ENCODE results near the gene LMNTD2.

Gene LMNTD2

DNA sequence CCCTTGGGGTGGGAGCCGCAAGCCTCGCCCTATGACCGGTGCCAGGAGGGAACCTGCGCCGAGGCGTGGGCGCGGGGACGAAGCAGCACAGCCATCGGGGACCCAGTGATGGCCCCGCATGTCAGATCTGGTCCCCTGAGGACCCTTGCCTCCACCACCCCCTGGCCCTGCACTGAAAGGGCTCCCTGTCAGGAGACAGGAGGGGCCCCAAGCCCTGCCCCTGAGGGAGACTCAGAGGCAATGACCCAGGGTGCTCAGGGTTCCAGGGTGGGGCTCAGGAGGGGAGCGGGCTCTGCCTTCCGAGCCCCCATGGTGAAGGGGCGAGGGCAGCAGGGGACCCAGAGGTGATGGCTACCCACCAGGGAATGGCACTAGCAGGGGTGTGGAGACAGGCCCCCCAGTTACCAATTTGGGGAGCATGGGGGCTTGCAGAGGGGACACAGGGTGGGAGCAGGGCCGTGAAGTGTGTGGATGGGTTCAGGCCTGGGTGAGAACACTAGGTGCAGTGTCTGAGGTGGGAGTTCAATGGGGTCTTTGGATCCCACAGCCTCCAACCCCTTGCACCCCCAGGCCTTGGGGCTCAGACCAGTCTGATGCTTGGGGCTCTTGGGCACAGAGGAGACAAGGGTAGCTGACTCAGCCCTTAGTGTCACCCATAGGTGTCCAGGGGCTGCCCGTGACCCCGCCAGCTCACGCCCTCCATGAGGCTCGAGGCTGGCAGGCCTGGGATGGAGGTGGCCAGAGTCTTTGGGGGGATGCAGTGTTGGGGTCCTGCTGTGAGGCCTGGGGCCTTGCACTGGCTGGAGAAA, 22.7 kb downstream of the LMNTD2 start:
- H2AK5ac ChIP-seq (ENCODE audit: low read depth, low read length) = peak overlapping the region; percentile 99
- H2BK120ac ChIP-seq (ENCODE audit: low read depth, low read length) = peak overlapping the region; percentile 87
- peaks cover 0 to 2% of the 10 kb centered on the region in 2 donors for H3K9me3 ChIP-seq (replicated peaks in 1 of 2; ENCODE audit: control insufficient read depth in 2 of 2, insufficient read depth in 1 of 2, low read depth in 1 of 2, low read length in 2 of 2)
- peak overlapping the region; percentile 58 for H2BK12ac ChIP-seq (ENCODE audit: low read length)
- H3K23ac ChIP-seq (ENCODE audit: low read depth, low read length, poor library complexity) = peak overlapping the region; percentile 91
- peak overlapping the region; percentile 98 for H3K18ac ChIP-seq (ENCODE audit: low read length)
- peaks cover 0 to 27% (median 4%) of the 10 kb centered on the region in 3 experiments for H3K27me3 ChIP-seq (ENCODE audit: control insufficient read depth in 3 of 3, insufficient read depth in 3 of 3, low read depth in 1 of 3, low read length in 3 of 3)
- peak overlapping the region; percentile 88 for H3K9ac ChIP-seq (ENCODE audit: low read depth, low read length, poor library complexity)
- no peak overlapping the region for H4K91ac ChIP-seq (ENCODE audit: low read depth, low read length, poor library complexity)
- peak overlapping the region; percentile 3 for H4K8ac ChIP-seq (ENCODE audit: low read depth, low read length)
- H3K4me3 ChIP-seq (ENCODE audit: low read length in 2 of 2) = peak overlapping the region; percentile 20 to 77
- peak overlapping the region; percentile 86 for H3K4me2 ChIP-seq (ENCODE audit: insufficient read depth, low read length, poor library complexity, severe bottlenecking)
- peaks cover 12% of the 10 kb centered on the region for H3K79me1 ChIP-seq (ENCODE audit: low read depth, low read length)
- peak overlapping the region; percentile 89 for H3K14ac ChIP-seq (ENCODE audit: low read length)
- H2BK15ac ChIP-seq (ENCODE audit: low read length) = peak overlapping the region; percentile 100
- H3K27ac ChIP-seq (replicated peaks; ENCODE audit: low read length) = no peak overlapping the region
- peaks cover 9 to 11% of the 10 kb centered on the region in 2 donors for H3K36me3 ChIP-seq (replicated peaks in 1 of 2; ENCODE audit: control insufficient read depth in 2 of 2, insufficient read depth in 2 of 2, low read length in 2 of 2)
- peak overlapping the region; percentile 85 for H2AFZ ChIP-seq (ENCODE audit: low read length)
- H3K4ac ChIP-seq (ENCODE audit: low read length) = peak overlapping the region; percentile 98
- DNase-seq (ENCODE audit: low spot score) = no peak
- H2BK5ac ChIP-seq (ENCODE audit: low read length) = peak overlapping the region; percentile 44
- H3K4me1 ChIP-seq (ENCODE audit: control insufficient read depth in 2 of 2, insufficient read depth in 1 of 2, low read depth in 1 of 2, low read length in 2 of 2) = peaks cover 18 to 24% of the 10 kb centered on the region in 2 donors
- no CpG with 5 or more reads among the region's 19 CpGs for WGBS, 2 donors (ENCODE audit: extremely low coverage in 2 of 2, insufficient read length in 2 of 2, insufficient replicate concordance in 1 of 2)

DNA sequence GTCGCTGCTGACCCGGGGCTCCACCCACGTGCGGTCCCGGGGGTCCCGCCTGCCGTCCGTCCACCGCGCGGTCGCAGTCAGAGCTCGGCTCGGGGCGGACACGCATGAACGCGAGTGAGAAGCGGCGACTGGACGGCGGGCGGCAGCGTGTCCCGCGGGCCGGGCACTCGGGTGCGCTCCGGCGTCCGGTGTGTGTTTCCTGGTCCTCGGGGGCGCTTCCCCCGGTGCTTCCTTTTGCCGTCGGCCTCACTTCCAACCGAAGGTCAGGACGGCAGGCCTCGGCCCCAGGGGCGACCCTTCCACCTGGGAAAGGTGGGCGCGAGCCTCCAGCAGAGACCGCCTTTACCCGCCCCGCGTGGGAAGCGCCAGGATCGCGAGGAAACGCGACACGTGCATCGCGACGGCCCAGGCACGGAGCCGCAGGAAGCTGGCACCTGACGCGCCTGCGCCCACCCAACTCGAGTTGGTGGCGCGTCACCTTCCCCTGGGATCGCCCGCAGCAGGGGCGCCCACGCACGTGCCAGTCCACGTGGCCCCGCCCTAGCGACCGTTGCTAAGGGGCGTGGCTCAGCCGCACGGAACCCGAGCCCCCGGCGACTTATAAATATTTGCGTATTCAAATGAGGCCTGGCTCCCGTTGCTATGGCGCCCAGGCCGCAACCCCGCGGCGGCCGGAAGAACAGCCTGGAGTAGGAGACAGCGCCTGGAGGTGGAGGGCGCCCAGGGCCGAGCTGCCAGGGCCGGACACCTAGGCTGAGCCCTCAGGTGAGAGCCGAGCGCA, 23.5 kb downstream of the LMNTD2 start, which contains the start of gene LRRC56:
Gene LRRC56 (plus strand): TSS at position 687 of the 781 bp plus-strand sequence. CDS start 3,158 bp downstream, outside the sequence.
- peak within 1 kb of the TSS; percentile 100 for H2BK15ac ChIP-seq (ENCODE audit: low read length)

DNA sequence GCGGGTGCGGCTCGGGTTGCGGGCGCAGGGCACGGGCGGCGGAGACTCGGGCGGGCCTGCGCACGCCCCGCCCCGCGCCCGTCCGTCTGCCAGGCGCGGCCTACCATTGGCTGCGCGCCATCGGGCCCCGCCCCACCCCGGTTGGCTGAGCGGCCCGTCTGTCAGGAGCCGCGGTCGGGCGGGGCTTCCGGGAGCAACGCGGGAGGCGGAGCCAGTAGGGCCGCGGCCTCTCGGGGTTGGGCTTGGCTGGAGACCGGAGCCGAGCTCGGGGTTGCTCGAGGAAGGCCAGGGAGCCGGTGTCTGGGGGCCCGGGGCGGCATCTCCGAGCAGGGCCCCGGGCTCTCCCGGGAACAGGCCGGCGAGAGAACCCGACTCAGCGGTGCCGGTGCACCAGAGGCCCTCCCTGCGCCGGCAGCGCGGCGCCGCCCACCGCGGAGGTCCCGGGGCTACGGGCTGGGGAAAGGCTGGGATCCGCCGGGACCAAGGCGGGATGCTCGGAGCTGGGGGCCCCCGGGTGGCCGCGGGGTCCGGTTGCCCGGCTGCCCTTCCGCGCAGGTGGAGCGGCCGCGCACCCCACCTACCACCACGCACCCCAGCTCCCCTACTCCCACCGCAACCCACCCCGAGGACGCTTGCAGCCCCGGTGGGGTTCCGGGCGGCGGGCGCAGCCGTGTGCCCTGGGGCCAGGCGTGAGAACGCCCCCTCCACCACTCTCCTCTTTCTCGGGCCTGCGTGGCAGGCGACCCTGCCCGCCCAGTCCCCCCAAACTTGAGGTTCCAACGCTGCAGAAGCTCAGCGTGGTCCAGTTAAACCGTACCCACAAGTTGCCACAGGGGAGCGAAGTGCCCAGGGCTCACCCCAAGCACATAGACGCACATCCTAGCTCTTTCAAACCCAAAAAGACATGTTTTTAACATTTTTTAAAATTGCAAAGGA, 24.8 kb downstream of the LMNTD2 start, which contains the start of gene HRAS:
Gene HRAS (minus strand): TSS at position 58 of the 936 bp plus-strand sequence.
- Histone ChIP-seq H2BK5ac (ENCODE audit: low read length) (peak within 1 kb of the TSS; percentile 9), H3K14ac (ENCODE audit: low read length) (peak within 1 kb of the TSS; percentile 94), H2BK15ac (ENCODE audit: low read length) (peak within 1 kb of the TSS; percentile 75), H3K9ac (ENCODE audit: low read depth, low read length, poor library complexity) (peak within 1 kb of the TSS; percentile 91), H3K4me2 (ENCODE audit: insufficient read depth, low read length, poor library complexity, severe bottlenecking) (peak within 1 kb of the TSS; percentile 96), H3K27me3 (ENCODE audit: control insufficient read depth in 3 of 3, insufficient read depth in 3 of 3, low read depth in 1 of 3, low read length in 3 of 3) (peaks cover 0 to 27% (median 4%) of the 10 kb centered on the region in 3 experiments), H4K8ac (ENCODE audit: low read depth, low read length) (no peak within 1 kb of the TSS), H3K23ac (ENCODE audit: low read depth, low read length, poor library complexity) (peak within 1 kb of the TSS; percentile 80), H3K27ac (replicated peaks; ENCODE audit: low read length) (peak within 1 kb of the TSS; percentile 81), H3K4me3 (ENCODE audit: low read length in 2 of 2) (peak within 1 kb of the TSS; percentile 76 to 95), H2AFZ (ENCODE audit: low read length) (peak within 1 kb of the TSS; percentile 98), H3K79me1 (ENCODE audit: low read depth, low read length) (peaks cover 12% of the 10 kb centered on the region), H2BK120ac (ENCODE audit: low read depth, low read length) (no peak within 1 kb of the TSS), H2BK12ac (ENCODE audit: low read length) (peak within 1 kb of the TSS; percentile 58), H2AK5ac (ENCODE audit: low read depth, low read length) (peak within 1 kb of the TSS; percentile 91), H3K9me3 (replicated peaks in 1 of 2; ENCODE audit: control insufficient read depth in 2 of 2, insufficient read depth in 1 of 2, low read depth in 1 of 2, low read length in 2 of 2) (peaks cover 0 to 2% of the 10 kb centered on the region in 2 donors), H3K18ac (ENCODE audit: low read length) (peak within 1 kb of the TSS; percentile 97), H3K4ac (ENCODE audit: low read length) (peak within 1 kb of the TSS; percentile 53), H4K91ac (ENCODE audit: low read depth, low read length, poor library complexity) (peak within 1 kb of the TSS; percentile 53), H3K36me3 (replicated peaks in 1 of 2; ENCODE audit: control insufficient read depth in 2 of 2, insufficient read depth in 2 of 2, low read length in 2 of 2) (peaks cover 22 to 31% of the 10 kb centered on the region in 2 donors), H3K4me1 (ENCODE audit: control insufficient read depth in 2 of 2, insufficient read depth in 1 of 2, low read depth in 1 of 2, low read length in 2 of 2) (peaks cover 16 to 23% of the 10 kb centered on the region in 2 donors)
- no CpG with 5 or more reads among the region's 97 CpGs for WGBS, 2 donors (ENCODE audit: extremely low coverage in 2 of 2, insufficient read length in 2 of 2, insufficient replicate concordance in 1 of 2)
- peak; percentile 95 for DNase-seq (ENCODE audit: low spot score)

More for the DNA sequence above, 23.5 kb downstream of the LMNTD2 start, which contains the start of gene LRRC56:
- peak; percentile 77 for DNase-seq (ENCODE audit: low spot score)
- Histone ChIP-seq H3K4me2 (ENCODE audit: insufficient read depth, low read length, poor library complexity, severe bottlenecking) (peak within 1 kb of the TSS; percentile 86), H3K4ac (ENCODE audit: low read length) (peak within 1 kb of the TSS; percentile 98), H2AFZ (ENCODE audit: low read length) (peak within 1 kb of the TSS; percentile 98), H2BK5ac (ENCODE audit: low read length) (peak within 1 kb of the TSS; percentile 44), H2AK5ac (ENCODE audit: low read depth, low read length) (peak within 1 kb of the TSS; percentile 99), H3K27me3 (ENCODE audit: control insufficient read depth in 3 of 3, insufficient read depth in 3 of 3, low read depth in 1 of 3, low read length in 3 of 3) (peaks cover 0 to 27% (median 4%) of the 10 kb centered on the region in 3 experiments), H4K91ac (ENCODE audit: low read depth, low read length, poor library complexity) (no peak within 1 kb of the TSS), H2BK120ac (ENCODE audit: low read depth, low read length) (peak within 1 kb of the TSS; percentile 99), H3K27ac (replicated peaks; ENCODE audit: low read length) (peak within 1 kb of the TSS; percentile 27), H3K36me3 (replicated peaks in 1 of 2; ENCODE audit: control insufficient read depth in 2 of 2, insufficient read depth in 2 of 2, low read length in 2 of 2) (peaks cover 15 to 19% of the 10 kb centered on the region in 2 donors), H3K9me3 (replicated peaks in 1 of 2; ENCODE audit: control insufficient read depth in 2 of 2, insufficient read depth in 1 of 2, low read depth in 1 of 2, low read length in 2 of 2) (peaks cover 0 to 2% of the 10 kb centered on the region in 2 donors), H2BK12ac (ENCODE audit: low read length) (peak within 1 kb of the TSS; percentile 94), H3K9ac (ENCODE audit: low read depth, low read length, poor library complexity) (peak within 1 kb of the TSS; percentile 88), H3K23ac (ENCODE audit: low read depth, low read length, poor library complexity) (peak within 1 kb of the TSS; percentile 97), H3K79me1 (ENCODE audit: low read depth, low read length) (peaks cover 12% of the 10 kb centered on the region), H3K4me3 (ENCODE audit: low read length in 2 of 2) (peak within 1 kb of the TSS; percentile 76 to 77), H3K14ac (ENCODE audit: low read length) (peak within 1 kb of the TSS; percentile 89), H3K4me1 (ENCODE audit: control insufficient read depth in 2 of 2, insufficient read depth in 1 of 2, low read depth in 1 of 2, low read length in 2 of 2) (peaks cover 18 to 24% of the 10 kb centered on the region in 2 donors), H4K8ac (ENCODE audit: low read depth, low read length) (peak within 1 kb of the TSS; percentile 96), H3K18ac (ENCODE audit: low read length) (peak within 1 kb of the TSS; percentile 99)
- WGBS, 2 donors (ENCODE audit: extremely low coverage in 2 of 2, insufficient read length in 2 of 2, insufficient replicate concordance in 1 of 2) = no CpG with 5 or more reads among the region's 93 CpGs
